Breast epithelium (tissue), 4 donors: ENCODE measurements around the gene GORAB. TPM values are rescaled to one million over a fixed set of nuclear protein-coding genes. Genes with fewer than 3 reads are reported as not detected.

Source experiments
- DNase-seq, 2 donors: peaks; one replicate each; pipeline ENCODE4 v3.0.0-alpha.2; 2019; ENCODE audit warnings: low spot score in 2 of 2
- H3K27ac ChIP-seq, 2 donors: fragments of 200-600 bp; sonication (generic) in 1 of 2; one replicate each; pipeline ENCODE4 v1.5.1; 2016 to 2019; ENCODE audit warnings: mild to moderate bottlenecking in 1 of 2
- H3K27me3 ChIP-seq, 2 donors: fragments of 200-600 bp; sonication (generic) in 1 of 2; one replicate each; pipeline versions ENCODE4 v1.5.1 to v1.6.0; 2017 to 2019; ENCODE audit warnings: control low read depth in 1 of 2, mild to moderate bottlenecking in 1 of 2
- H3K36me3 ChIP-seq: fragments of 200-600 bp; one replicate; pipeline ENCODE4 v1.5.1; 2019
- H3K4me1 ChIP-seq, 2 donors: fragments of 200-600 bp; sonication (generic); one replicate each; pipeline ENCODE4 v1.5.1; 2016 to 2019; ENCODE audit warnings: control low read depth in 1 of 2
- H3K4me3 ChIP-seq, 3 donors: fragments of 200-600 bp; sonication (generic); 1 replicate in 2 of 3; 2 replicates in 1 of 3; pipeline ENCODE4 v1.5.1; 2016 to 2019; ENCODE audit warnings: mild to moderate bottlenecking in 3 of 3, moderate library complexity in 2 of 3
- H3K9me3 ChIP-seq, 2 donors: fragments of 200-600 bp; sonication (generic) in 1 of 2; one replicate each; pipeline ENCODE4 v1.5.1; 2016 to 2019; ENCODE audit warnings: control low read depth in 1 of 2
- POLR2A ChIP-seq: fragments of 450-650 bp; IDR thresholded peaks from one replicate; pipeline ENCODE4 v1.6.1; 2016; ENCODE audit warnings: antibody characterized with exemption, mild to moderate bottlenecking, moderate library complexity
- POLR2AphosphoS5 ChIP-seq, 3 donors: sonication (generic); formaldehyde crosslinking; IDR thresholded peaks; one replicate each; pipeline ENCODE4 v1.6.1; 2017; ENCODE audit warnings: antibody characterized with exemption in 3 of 3
- intact Hi-C: fragments of 100-400 bp; cut with DNase I; formaldehyde crosslinking; loops from one replicate; pipeline ENCODE4 v1.15.1; 2023; ENCODE audit warnings: low total_unique reads
- total RNA-seq, 3 donors: library from RNA; depleted of rRNA; stranded (reverse); fragments of >200 nt; gene quantifications; one replicate each; pipeline ENCODE4 v1.1.0, GENCODE V29; 2016
- TF ChIP-seq, protein P1 (sequence below), 3 donors: fragments of 450-650 bp; IDR thresholded peaks; one replicate each; pipeline ENCODE4 v1.5.1; 2016 to 2017; ENCODE audit warnings: antibody characterized with exemption in 3 of 3, mild to moderate bottlenecking in 3 of 3, moderate library complexity in 3 of 3

The GORAB gene
- total RNA-seq, 3 donors from 2014 or later: 14.1 to 19.8 (median 16.1) TPM

DNA sequence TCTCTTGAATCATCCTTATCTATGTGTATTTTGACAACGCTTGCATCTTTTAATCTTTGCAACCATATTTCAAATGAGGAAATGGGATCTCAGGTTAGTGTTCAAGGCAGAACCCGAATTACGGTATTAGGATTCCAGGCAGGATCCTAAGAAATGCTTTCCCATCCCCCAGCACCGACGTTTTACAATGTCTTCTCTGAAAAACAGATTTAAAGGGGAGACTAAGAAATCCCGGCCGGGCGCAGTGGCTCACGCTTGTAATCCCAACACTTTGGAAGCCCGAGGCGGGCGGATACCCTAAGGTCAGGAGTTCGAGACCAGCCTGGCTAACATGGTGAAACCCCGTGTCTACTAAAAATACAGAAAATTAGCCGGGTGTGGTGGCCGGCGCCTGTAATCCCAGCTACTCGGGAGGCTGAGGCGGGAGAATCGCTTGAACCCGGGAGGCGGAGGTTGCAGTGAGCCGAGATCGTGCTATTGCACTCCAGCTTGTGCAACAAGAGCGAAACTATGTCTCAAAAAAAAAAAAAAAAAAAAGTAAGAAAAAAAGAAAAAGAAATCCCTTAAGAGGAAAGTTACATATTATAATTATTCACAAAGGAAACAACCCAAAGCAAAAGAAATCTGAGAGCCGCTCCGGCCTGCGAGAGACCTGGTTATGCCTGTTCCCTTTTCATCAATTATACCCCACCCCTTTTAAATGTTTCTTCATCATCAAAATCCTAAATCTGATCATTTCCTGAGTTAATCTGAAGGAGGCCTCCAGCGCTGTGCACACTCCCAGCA is 801 bp upstream of the GORAB start:
- no peaks in the 10 kb centered on the region for H3K36me3 ChIP-seq
- intact Hi-C loops: no loop called here
- no peaks in the 10 kb centered on the region for H3K9me3 ChIP-seq
- peak overlapping the region; percentile 64 to 80 (median 70) for H3K4me3 ChIP-seq
- peak overlapping the region; percentile 94 to 95 for H3K27ac ChIP-seq
- H3K27me3 ChIP-seq: no peaks in the 10 kb centered on the region
- DNase-seq: no peak
- H3K4me1 ChIP-seq: peaks cover 0 to 5% of the 10 kb centered on the region in 2 donors
- TF ChIP-seq, protein P1, sequence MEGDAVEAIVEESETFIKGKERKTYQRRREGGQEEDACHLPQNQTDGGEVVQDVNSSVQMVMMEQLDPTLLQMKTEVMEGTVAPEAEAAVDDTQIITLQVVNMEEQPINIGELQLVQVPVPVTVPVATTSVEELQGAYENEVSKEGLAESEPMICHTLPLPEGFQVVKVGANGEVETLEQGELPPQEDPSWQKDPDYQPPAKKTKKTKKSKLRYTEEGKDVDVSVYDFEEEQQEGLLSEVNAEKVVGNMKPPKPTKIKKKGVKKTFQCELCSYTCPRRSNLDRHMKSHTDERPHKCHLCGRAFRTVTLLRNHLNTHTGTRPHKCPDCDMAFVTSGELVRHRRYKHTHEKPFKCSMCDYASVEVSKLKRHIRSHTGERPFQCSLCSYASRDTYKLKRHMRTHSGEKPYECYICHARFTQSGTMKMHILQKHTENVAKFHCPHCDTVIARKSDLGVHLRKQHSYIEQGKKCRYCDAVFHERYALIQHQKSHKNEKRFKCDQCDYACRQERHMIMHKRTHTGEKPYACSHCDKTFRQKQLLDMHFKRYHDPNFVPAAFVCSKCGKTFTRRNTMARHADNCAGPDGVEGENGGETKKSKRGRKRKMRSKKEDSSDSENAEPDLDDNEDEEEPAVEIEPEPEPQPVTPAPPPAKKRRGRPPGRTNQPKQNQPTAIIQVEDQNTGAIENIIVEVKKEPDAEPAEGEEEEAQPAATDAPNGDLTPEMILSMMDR (IDR thresholded peaks at IDR 0.05): no peak
- TF ChIP-seq POLR2AphosphoS5 (IDR thresholded peaks at IDR 0.05) (no peak), POLR2A (no peak)

DNA sequence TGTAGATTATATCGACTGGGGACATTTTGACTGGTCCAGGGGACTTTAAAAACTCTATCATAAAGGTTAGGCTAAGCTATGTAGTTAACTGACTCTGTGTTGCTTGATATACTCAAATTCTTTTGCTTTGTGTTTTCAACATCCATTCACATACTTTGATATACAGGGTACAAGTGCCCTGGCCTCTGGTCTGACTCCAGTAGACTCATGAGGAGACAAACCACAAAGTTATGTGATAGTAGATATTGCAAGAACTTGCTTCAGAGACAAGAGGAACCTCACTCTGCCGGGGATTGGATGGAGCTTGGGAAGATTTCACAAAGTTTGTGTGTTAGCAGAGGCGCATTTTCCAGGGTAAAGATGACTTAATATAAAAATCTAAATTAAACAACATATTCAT is 1.3 kb downstream of the GORAB start:
- no peaks in the 10 kb centered on the region for H3K36me3 ChIP-seq
- peak overlapping the region in 1 of 2 donors; percentile 95 for H3K27ac ChIP-seq
- no peaks in the 10 kb centered on the region for H3K27me3 ChIP-seq
- H3K4me3 ChIP-seq: peak overlapping the region; percentile 64 to 80 (median 70)
- intact Hi-C loops: no loop called here
- no peaks in the 10 kb centered on the region for H3K9me3 ChIP-seq
- no peak for TF ChIP-seq POLR2AphosphoS5 (IDR thresholded peaks at IDR 0.05)
- TF ChIP-seq, protein P1 (IDR thresholded peaks at IDR 0.05): no peak
- no peak for TF ChIP-seq POLR2A
- DNase-seq: no peak
- peaks cover 0 to 5% of the 10 kb centered on the region in 2 donors for H3K4me1 ChIP-seq

DNA sequence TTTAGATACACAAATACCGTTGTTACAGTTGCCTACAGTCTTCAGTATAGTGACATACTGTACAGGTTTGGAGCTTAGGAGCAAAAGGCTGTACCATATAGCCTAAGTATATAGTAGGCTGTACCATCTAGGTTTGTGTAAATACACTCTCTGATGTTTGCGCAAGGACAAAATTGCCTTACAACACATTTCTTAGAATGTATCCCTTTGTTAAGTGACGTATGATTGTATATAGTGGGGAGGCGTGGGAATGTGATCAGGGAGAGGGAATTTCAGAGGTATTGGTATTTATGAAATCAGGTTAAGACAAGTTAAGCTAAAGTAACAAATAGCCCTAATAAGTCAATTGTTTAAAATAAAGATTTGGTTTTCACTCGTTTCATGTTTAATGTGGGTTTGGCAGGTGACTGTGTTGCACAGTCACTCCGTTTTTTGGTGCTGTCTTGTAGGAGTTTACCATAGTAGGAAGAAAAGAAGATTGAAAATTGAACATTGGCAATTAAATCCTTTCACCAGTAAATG is 2.7 kb downstream of the GORAB start:
- Histone ChIP-seq H3K9me3 (no peaks in the 10 kb centered on the region), H3K36me3 (no peaks in the 10 kb centered on the region), H3K4me1 (peaks cover 0 to 5% of the 10 kb centered on the region in 2 donors), H3K27me3 (no peaks in the 10 kb centered on the region), H3K4me3 (no peak overlapping the region), H3K27ac (no peak overlapping the region)
- intact Hi-C loops: no loop called here
- TF ChIP-seq POLR2AphosphoS5 (IDR thresholded peaks at IDR 0.05): no peak
- TF ChIP-seq, protein P1 (IDR thresholded peaks at IDR 0.05): no peak
- TF ChIP-seq POLR2A: no peak
- no peak for DNase-seq

DNA sequence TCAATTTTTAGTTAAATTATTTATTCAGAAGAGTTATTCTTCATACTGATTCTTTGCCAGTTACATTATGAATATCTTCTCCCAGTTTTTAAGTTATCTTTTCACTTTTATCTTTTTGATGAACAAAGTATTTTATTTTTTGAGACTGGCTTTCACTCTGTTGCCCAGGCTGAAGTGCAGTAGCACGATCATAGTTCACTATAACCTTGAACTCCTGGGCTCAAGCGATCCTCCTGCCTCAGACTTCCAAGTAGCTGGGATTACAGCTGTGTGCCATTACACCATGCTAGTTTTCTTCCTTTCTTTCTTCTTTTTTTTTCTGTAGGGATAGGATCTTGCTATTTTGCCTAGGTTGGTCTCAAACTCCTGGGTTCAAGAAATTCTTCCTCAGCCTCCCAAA is 3.5 kb downstream of the GORAB start:
- DNase-seq: no peak
- TF ChIP-seq POLR2A (no peak), POLR2AphosphoS5 (IDR thresholded peaks at IDR 0.05) (no peak)
- TF ChIP-seq, protein P1 (IDR thresholded peaks at IDR 0.05): no peak
- H3K4me3 ChIP-seq: no peak overlapping the region
- intact Hi-C loops: no loop called here
- peaks cover 0 to 5% of the 10 kb centered on the region in 2 donors for H3K4me1 ChIP-seq
- H3K36me3 ChIP-seq: no peaks in the 10 kb centered on the region
- no peak overlapping the region for H3K27ac ChIP-seq
- no peaks in the 10 kb centered on the region for H3K9me3 ChIP-seq
- no peaks in the 10 kb centered on the region for H3K27me3 ChIP-seq

DNA sequence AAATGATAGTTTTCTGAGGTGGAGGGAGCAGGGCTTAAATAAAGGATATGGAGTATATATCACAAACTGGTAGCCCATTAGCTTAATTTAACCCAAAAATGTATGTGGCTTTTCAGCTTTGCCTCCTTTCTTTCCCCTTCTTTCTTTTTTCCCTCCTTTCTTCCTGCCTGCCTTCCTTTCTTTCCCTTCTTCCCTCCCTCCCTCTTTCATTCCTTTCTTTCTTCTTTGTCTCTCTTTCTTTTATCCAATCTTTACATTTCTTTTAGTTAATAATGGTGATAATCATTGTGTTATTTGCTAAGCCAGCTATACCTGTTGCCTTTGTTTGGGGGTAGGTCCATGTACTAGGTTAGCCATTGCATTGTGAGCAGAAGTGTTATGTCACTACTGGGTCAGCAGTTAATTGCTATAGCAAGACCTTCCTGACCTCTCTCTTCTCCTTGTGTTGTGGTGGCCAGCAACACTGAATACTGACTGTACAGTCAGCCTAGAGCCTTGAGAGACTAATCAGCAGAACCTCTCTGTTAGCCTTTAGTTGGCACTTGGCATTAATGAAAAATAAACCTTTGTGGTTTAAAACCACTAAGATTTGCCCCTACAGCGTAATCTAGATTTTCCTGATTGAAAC is 5.1 kb downstream of the GORAB start:
- intact Hi-C loops: no loop called here
- peaks cover 0 to 5% of the 10 kb centered on the region in 2 donors for H3K4me1 ChIP-seq
- TF ChIP-seq POLR2AphosphoS5 (IDR thresholded peaks at IDR 0.05) (no peak), POLR2A (no peak)
- TF ChIP-seq, protein P1 (IDR thresholded peaks at IDR 0.05): no peak

More for the DNA sequence above, 5.1 kb downstream of the GORAB start:
- no peak for DNase-seq
- H3K27ac ChIP-seq: no peak overlapping the region
- no peaks in the 10 kb centered on the region for H3K27me3 ChIP-seq
- no peak overlapping the region for H3K4me3 ChIP-seq
- H3K36me3 ChIP-seq: no peaks in the 10 kb centered on the region
- no peaks in the 10 kb centered on the region for H3K9me3 ChIP-seq
